Right kidney (tissue), 1 donor: ENCODE data around the gene NANOS1.
"Not testable (repeated sequence)": the region's sequence is repeated elsewhere in the genome, so short reads cannot be mapped to it uniquely, and the experiment has no call there.

Experiments used
- DNase-seq: peaks from one replicate; pipeline ENCODE4 v3.0.0-alpha.2; 2016

NANOS1 gene

GRCh38 chr10:119006451-119007210, 22.9 kb upstream of the NANOS1 start:
- DNase-seq, result no peak

- no peak for DNase-seq
Observed at GRCh38 chr10:119007211-119007574, 22.3 kb upstream of the NANOS1 start.

DNA sequence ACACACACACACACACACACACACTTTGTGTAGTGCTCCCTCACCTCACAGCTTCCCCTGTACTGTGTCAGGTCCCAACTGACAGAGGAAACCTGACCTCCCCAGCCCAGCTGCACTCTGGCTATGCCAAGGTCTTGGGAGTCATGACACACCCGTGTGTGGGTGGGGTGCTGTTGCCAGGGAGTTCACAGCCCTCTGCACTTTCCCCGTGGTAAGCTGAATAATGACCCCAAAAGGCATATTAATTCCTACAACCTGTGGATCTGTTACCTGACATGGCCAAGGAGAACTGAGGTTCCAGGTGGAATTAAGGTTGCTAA, 8.9 kb upstream of the NANOS1 start:
- DNase-seq, result no peak

DNA sequence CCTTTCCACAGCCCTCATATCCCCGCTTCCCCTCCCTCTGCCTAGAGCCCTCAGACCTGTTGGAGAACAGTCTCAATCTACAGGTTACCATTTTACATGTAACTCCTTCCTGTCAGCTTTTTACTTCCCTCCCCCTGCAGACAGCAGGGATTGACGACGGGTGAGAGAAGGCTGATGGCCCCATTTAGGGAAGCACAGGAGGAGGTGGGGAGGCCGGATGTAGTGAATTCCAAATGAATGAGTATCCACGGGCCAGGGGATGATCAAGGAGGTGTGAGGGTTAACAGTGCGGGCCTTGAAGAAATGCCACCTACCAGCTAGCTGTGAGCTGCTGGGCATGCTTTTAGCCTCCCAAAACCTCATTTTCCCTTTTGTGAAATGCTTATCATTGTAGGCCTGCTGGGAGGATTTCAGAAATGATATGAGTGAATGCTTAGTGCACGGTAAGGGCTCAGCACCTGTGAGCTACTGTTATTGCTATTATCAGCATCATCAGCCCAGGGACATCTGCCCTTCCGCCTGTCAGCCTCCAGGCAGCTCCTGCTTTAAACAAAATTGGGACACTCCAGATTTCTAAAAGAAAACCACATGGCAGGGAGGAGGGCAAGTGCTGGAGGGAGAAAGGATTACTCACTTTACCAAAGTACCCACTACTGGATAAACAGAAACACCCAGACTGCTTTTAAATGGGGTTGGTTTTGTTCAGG, 6.5 kb upstream of the NANOS1 start:
- DNase-seq, result no peak

DNA sequence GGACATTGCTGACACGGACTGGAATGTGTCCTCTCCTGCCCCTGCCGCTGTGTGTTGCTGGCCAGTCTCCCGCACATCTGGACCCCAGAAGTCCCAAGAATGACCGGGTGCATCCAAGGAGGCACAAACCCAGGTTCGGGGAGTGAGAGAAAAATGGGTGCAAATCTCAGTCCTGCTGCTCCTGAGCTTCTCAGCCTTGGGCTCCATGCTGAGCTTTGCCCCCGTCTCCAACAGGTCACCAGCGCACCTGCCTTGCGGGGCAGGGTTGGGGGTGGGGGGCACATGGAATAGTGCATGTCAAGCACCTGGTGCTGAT, 6.0 kb upstream of the NANOS1 start:
- DNase-seq, result no peak

DNA sequence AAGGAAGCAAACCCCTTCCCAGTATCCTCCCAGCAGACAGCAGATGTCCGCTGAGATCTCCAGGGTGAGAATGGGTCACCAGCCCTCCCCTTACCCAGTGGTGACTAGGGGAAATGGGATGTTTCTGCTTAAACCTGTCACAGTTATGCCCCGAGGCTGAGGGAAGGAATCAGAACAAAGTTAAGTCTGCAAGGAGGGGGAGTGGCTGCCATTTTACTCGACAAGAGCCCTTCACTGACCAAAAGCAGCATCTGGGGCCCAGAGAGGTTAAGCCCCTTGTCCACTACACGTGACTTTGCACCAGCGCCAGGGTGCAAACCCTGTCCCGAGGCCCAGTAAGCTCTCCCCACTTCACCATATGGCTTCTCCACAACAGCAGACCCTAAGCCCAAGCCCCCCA, 4.6 kb upstream of the NANOS1 start:
- DNase-seq, result no peak

GRCh38 chr10:119025336-119025735, 4.2 kb upstream of the NANOS1 start:
- no peak for DNase-seq

- no peak for DNase-seq
Observed at GRCh38 chr10:119025776-119026175, 3.7 kb upstream of the NANOS1 start.

DNA sequence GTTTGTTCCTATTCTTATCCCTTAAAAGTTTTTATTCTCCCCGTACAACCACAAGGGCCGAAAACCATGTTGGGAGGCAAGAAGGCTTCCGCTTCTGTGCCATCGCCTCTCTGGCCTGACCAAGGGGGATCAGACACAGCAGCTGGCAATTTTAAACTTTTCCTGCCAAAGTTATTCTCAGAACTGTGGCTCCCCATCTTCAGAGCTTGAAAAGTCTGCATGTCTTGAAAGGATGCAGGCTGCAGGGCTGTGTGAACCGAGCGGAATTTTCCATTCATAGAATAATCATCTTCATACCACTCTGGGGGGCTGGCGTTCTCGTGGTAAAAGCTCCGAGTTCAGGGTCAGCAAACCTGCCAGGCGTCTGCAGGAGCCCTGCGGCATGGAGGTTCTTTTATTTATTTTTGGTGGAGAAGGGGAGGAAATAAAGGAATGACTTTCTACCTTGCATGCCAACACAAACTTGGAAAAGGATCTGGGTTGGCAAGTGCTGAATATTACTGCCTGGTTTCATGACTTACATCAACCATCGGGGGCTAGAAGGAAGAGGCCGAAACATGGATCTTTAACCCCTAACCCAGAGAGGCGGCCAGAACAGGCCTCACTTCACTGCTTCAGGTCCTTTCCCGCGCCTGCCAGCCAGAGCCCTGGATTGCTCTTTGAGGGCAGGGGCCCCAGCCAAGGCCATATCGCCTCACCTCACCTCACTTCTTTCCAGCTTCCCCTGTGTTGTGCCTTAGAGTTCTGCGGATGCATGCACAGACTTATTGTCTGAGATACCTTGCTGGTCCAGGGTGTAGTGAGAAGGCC, 3.0 kb upstream of the NANOS1 start:
- no peak for DNase-seq

GRCh38 chr10:119028445-119028899, 1.0 kb upstream of the NANOS1 start:
- DNase-seq, result not testable (repeated sequence)

DNA sequence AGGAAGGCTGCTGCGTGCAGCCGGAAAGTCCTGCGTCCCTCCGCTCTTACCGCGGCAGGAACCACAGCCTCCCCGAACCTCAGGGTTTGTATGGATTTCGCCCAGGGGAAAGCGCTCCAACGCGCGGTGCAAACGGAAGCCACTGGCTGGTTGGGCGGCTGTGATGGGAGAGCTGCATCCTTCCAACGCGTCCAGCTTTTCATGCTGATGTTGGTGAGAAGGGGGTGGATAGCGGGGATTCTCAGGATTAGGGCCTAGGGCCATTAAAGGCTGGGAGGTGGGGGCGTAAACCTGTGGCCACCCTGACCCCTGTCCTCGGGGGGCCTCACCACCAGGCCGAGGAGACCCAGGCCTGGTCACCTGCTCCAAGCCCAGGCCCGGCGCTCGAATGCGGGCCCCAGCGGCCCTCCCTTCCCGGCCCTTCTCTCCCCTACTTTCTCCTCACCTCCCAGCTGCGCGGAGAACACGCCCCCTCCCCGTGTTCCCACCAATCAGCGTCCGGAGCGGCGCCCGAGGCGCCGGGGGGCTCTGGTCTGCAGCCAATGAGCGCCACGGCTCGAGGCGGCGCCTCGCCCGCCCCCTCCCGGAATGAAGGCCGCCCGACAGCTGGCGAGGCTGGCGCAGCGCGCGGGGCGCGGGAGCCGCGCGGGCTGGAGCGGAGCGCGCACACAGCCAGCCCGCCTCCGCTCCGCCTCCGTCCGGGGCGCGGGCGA, 458 bp upstream of the NANOS1 start:
- peak; percentile 89 for DNase-seq

DNA sequence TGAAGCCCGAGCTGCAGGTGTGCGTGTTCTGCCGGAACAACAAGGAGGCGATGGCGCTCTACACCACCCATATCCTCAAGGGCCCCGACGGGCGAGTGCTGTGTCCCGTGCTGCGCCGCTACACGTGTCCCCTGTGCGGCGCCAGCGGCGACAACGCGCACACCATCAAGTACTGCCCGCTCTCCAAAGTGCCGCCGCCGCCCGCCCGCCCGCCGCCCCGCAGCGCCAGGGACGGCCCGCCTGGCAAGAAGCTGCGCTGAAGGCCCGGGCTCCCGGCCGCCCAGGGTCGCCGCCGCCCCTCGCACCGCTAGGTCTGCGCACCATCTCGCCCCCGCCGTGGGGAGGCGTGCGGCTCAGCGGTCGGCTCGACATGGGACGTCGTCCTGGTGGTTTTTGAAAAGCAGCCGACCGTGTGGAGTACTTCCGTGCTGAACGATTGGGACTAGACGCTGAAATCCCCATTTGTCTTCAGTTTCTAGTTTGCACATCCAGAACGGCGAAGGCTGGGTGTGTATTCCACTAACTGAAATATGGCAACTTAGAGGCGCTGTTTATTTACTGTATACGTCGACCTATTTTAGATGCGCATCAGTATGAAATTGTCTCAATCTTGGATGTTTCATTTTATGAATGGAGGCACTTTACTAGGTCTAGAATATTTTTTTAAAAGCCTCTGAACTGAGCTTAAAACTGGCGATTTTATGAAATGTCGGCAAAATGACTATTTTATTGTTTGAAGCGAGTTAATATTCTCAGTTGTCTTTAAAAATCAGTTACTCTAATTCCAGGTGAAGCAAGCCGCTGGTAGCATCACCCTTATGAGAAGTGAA, 1.1 kb downstream of the NANOS1 start:
- DNase-seq, result peak; percentile 63

GRCh38 chr10:119031496-119032059, 2.1 kb downstream of the NANOS1 start:
- DNase-seq, result no peak

GRCh38 chr10:119039161-119039560, 9.6 kb downstream of the NANOS1 start:
- DNase-seq, result no peak

DNA sequence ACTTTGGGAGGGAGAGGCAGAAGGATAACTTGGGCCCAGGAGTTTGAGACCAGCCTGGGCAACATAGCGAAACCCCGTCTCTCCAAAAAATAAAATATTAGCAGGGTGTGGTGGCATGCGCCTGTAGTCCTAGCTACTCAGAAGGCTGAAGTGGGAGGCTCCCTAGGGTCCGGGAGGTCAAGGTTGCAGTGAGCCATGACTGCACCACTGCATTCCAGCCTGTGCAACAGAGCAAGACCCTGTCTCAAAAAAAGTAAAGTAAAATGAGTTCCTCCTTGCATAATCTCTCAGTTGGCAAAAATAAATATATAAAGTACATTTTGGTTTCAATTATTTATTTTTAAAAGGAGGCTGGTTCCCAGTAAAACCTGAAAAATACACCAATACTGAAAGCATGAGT, 11.8 kb downstream of the NANOS1 start:
- DNase-seq, result no peak

- no peak for DNase-seq
Observed at GRCh38 chr10:119042169-119042568, 12.7 kb downstream of the NANOS1 start.

GRCh38 chr10:119045561-119045960, 16.0 kb downstream of the NANOS1 start:
- DNase-seq, result no peak

DNA sequence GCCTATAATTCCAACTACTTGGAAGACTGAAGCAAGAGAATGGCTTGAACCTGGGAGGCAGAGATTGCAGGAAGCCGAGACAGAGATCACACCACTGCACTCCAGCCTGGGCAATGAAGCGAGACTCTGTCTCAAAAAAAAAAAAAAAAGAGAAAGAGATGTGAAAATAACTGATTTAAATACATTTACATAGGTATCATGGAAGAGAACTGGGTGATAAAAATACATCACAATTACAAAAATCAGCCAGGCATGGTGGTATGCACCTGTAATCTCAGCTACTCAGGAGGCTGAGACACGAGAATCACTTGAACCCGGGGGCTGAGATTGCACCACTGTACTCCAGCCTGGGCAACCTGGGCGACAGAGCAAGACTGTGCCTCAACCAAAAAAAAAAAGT, 19.8 kb downstream of the NANOS1 start:
- DNase-seq, result no peak

- DNase-seq, result no peak
Observed at GRCh38 chr10:119049777-119050176, 20.3 kb downstream of the NANOS1 start.

GRCh38 chr10:119051775-119052174, 22.3 kb downstream of the NANOS1 start:
- DNase-seq, result no peak

- DNase-seq, result no peak
Observed at GRCh38 chr10:119055472-119055871, 26.0 kb downstream of the NANOS1 start.

- no peak for DNase-seq
Observed at GRCh38 chr10:119058010-119058409, 28.5 kb downstream of the NANOS1 start.
